K562 (cell line): ENCODE results near the gene SPINT4.

ENCODE experiments used
- CBX3 ChIP-seq, 2 experiments: IDR thresholded peaks; 1 replicate in 1 of 2; 2 replicates in 1 of 2; pipeline ENCODE4 v1.6.1; 2012; ENCODE audit warnings: inconsistent platforms in 2 of 2, low read length in 2 of 2, borderline replicate concordance in 1 of 2, control low read depth in 1 of 2
- CTCF ChIP-seq, 3 experiments: IDR thresholded peaks in 2 of 3; conservative IDR thresholded peaks in 1 of 3; 2 replicates each; pipeline ENCODE4 v1.5.1; 2011 to 2012; ENCODE audit warnings: low read length in 3 of 3, mild to moderate bottlenecking in 3 of 3, control low read depth in 2 of 3, improper control_type of control experiment in 1 of 3, inconsistent platforms in 1 of 3, low read depth in 1 of 3, mixed read lengths in 1 of 3, moderate library complexity in 1 of 3; ENCODE audit not compliant: insufficient read depth in 2 of 3
- EZH2 ChIP-seq: IDR thresholded peaks from 2 replicates; pipeline ENCODE4 v1.6.1; 2012; ENCODE audit warnings: low read depth, mild to moderate bottlenecking, inconsistent platforms, low read length, borderline replicate concordance
- KLF16 ChIP-seq: IDR thresholded peaks from 2 replicates; pipeline ENCODE4 v1.6.1; 2016; ENCODE audit warnings: antibody characterized with exemption
- LARP7 ChIP-seq: fragments of 450-650 bp; IDR thresholded peaks from 2 replicates; pipeline ENCODE4 v1.6.1; 2016
- POLR2A ChIP-seq: fragments of 450-650 bp; conservative IDR thresholded peaks from 2 replicates; pipeline ENCODE4 v1.6.1; 2016
- SP2 ChIP-seq: IDR thresholded peaks from 2 replicates; pipeline ENCODE4 v1.6.1; 2011; ENCODE audit warnings: mild to moderate bottlenecking, low read depth, low read length, moderate library complexity; ENCODE audit not compliant: poor library complexity, severe bottlenecking; ENCODE audit errors: extremely low read depth
- TRIM24 ChIP-seq, 2 experiments: fragments of 450-650 bp; IDR thresholded peaks; 2 replicates each; pipeline ENCODE4 v1.6.1; 2016
- ZBTB40 ChIP-seq, 2 experiments: fragments of 450-650 bp in 1 of 2; sonication (generic) in 1 of 2; formaldehyde crosslinking in 1 of 2; IDR thresholded peaks; 2 replicates each; pipeline versions ENCODE4 v1.7.1 to v1.9.0; 2016 to 2022; ENCODE audit warnings: inconsistent platforms in 1 of 2, mild to moderate bottlenecking in 1 of 2, missing genetic modification reagents in 1 of 2
- ZFP91 ChIP-seq: sonication (generic); formaldehyde crosslinking; IDR thresholded peaks from 2 replicates; pipeline ENCODE4 v1.8.0; 2022; ENCODE audit warnings: mild to moderate bottlenecking, missing genetic modification reagents
- ZNF212 ChIP-seq: fragments of 450-650 bp; formaldehyde crosslinking; IDR thresholded peaks from 2 replicates; pipeline ENCODE4 v1.4.0; 2020; ENCODE audit warnings: mild to moderate bottlenecking

- TF ChIP-seq TRIM24 (IDR thresholded peaks at IDR 0.05), result no peak
- no peak for TF ChIP-seq SP2
- no peak for TF ChIP-seq ZFP91 (CRISPR knock-in tag)
- TF ChIP-seq KLF16, result no peak
- no peak for TF ChIP-seq CTCF (IDR thresholded peaks at IDR 0.05 in 2 of 3, conservative IDR thresholded peaks at IDR 0.05 in 1 of 3; ENCODE audit: insufficient read depth in 2 of 3, low read depth in 1 of 3, low read length in 3 of 3)
- no peak for TF ChIP-seq CBX3 (IDR thresholded peaks at IDR 0.05; ENCODE audit: borderline replicate concordance in 1 of 2, low read length in 2 of 2)
- TF ChIP-seq POLR2A, result no peak
- no peak for TF ChIP-seq LARP7
- no peak for TF ChIP-seq ZNF212 (CRISPR knock-in tag)
- no peak for TF ChIP-seq EZH2
- no peak for TF ChIP-seq ZBTB40 (IDR thresholded peaks at IDR 0.05)
- TF ChIP-seq ZBTB40 (CRISPR knock-in tag; IDR thresholded peaks at IDR 0.05), result no peak
Observed at GRCh38 chr20:45751721-45752120, 29.6 kb downstream of the SPINT4 start.
